Right cardiac atrium (tissue), 5 donors: ENCODE results near the gene UBASH3B. TPM values are rescaled to one million over a fixed set of nuclear protein-coding genes. Genes with fewer than 3 reads are reported as not detected.
A peak's percentile ranks its signal among the peaks of the same experiment; 100 is the strongest.

ENCODE experiments used
- ATAC-seq, 2 donors: fragments of 200-7000 bp; cut with Tn5 transposase; one replicate each; pipeline versions ENCODE4 v1.8.0 to v1.9.1; 2020; ENCODE audit warnings: moderate library complexity in 2 of 2, mild to moderate bottlenecking in 1 of 2
- DNase-seq, 3 donors: peaks; one replicate each; pipeline ENCODE4 v3.0.0-alpha.2; 2020
- H3K27ac ChIP-seq: one replicate; pipeline ENCODE4 v1.5.1; 2013; ENCODE audit warnings: mild to moderate bottlenecking, low read length, control low read depth, moderate library complexity
- H3K27me3 ChIP-seq: one replicate; pipeline ENCODE4 v1.6.1; 2013; ENCODE audit not compliant: control insufficient read depth, insufficient read depth
- H3K4me1 ChIP-seq: one replicate; pipeline ENCODE4 v1.6.1; 2013; ENCODE audit warnings: low read length; ENCODE audit not compliant: control insufficient read depth, insufficient read depth
- H3K4me3 ChIP-seq: one replicate; pipeline ENCODE4 v1.5.1; 2013; ENCODE audit warnings: low read length, control low read depth
- H3K9me3 ChIP-seq: one replicate; pipeline ENCODE4 v1.6.1; 2013; ENCODE audit warnings: low read length; ENCODE audit not compliant: control insufficient read depth
- WGBS: extraction: QIAGEN DNeasy Blood & Tissue Kit; methylation state at CpG from one replicate; pipeline ENCODE4 v1.1.7; 2013; 5-methylcytosine and 5-hydroxymethylcytosine counted together
- intact Hi-C, 4 donors: fragments of 100-400 bp; cut with DNase I; formaldehyde crosslinking; loops; one replicate each; pipeline versions ENCODE4 v1.11.0 to v1.14.0; 2022 to 2023
- polyA plus RNA-seq: library from polyadenylated mRNA; stranded (reverse); fragments of 200-250 nt; gene quantifications from one replicate; pipeline ENCODE4 v1.2.3, GENCODE V29; 2013
- total RNA-seq, 4 donors: library from RNA; stranded (reverse); fragmentation: NEBNext Ultra II Directional; extraction: Animal tissue kit (Norgen Biotek cat#: 25700); gene quantifications; one replicate each; pipeline ENCODE4 v1.2.1, GENCODE V29; 2021
- donor health status: healthy with polysubstance abuse.
- donor health status: DM: no; HTN: yes; CAD: no.
- donor health status: DM: no; HTN: no; CAD: no.
- donor health status: DM: no; HTN: yes; CAD: no; lungs with severe emphysema.
- donor health status: DM: yes; HTN: yes; CAD: no.

Gene UBASH3B
- total and polyA plus RNA-seq, 5 donors = 0.34 to 2.5 (median 1.6) TPM

DNA sequence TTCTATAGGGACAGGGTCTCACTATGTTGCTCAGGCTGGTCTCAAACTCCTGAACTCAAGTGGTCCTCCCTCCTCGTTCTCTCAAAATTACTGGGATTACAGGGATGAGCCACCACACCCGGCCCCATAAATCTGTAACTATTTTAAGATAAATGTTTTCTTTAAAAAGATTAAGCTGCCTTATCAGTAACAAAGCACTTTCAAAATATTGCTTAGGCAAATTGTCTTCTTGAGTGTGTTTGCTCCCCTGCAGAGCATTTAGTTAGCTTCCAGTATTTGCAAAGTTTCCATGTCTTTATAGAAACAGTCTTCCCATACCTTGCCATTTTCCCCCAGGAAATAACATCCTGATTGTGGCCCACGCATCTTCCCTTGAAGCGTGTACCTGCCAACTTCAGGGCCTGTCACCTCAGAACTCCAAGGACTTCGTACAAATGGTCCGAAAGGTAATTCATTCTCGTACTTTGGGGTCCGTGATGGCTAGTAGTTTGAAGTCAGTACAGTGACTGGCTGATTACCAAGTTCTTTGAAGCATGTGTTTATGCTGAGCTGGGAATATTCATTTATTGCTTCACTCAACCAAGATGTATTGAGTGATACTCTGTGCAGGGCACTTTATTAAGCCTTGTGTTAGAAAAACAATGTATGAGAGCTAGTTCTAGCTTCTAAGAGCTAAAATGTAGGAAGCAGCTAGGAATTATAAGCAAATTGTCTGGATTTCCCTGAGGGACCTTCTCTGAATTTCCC is 152.4 kb downstream of the UBASH3B start:
- peak overlapping the region; percentile 7 for H3K27ac ChIP-seq
- DNase-seq (no peak), ATAC-seq (no peak)
- WGBS = 74% methylated on average over 8 of the region's 8 CpGs
- H3K27me3 ChIP-seq = no peaks in the 10 kb centered on the region
- no peaks in the 10 kb centered on the region for H3K9me3 ChIP-seq
- H3K4me3 ChIP-seq = no peak overlapping the region
- intact Hi-C loops = no loop called here
- no peaks in the 10 kb centered on the region for H3K4me1 ChIP-seq

DNA sequence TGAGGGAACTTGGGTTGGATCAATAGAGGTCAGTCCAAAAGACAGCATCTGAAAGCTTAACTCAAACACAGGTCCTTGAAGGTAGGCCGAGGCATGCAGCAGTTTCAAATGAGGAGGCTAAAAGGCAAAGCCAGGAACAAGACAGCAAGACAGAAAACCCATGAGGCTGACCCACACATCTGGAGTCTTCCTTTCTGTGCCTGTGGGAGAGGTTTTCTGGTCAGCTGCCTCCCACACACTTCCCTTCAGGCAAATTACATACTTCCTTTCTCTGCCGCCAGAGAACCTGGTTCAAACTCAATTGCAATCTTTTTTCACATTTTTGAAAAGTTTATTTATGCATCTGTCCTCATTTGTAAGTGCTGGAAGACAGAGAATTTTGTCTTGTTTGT is 153.0 kb downstream of the UBASH3B start:
- Histone ChIP-seq H3K9me3 (no peaks in the 10 kb centered on the region), H3K4me1 (no peaks in the 10 kb centered on the region), H3K27ac (no peak overlapping the region), H3K4me3 (no peak overlapping the region), H3K27me3 (no peaks in the 10 kb centered on the region)
- ATAC-seq (peak in 1 of 2 donors; percentile 40), DNase-seq (no peak)
- 43% methylated on average over 2 of the region's 2 CpGs for WGBS
- intact Hi-C loops = no loop called here

DNA sequence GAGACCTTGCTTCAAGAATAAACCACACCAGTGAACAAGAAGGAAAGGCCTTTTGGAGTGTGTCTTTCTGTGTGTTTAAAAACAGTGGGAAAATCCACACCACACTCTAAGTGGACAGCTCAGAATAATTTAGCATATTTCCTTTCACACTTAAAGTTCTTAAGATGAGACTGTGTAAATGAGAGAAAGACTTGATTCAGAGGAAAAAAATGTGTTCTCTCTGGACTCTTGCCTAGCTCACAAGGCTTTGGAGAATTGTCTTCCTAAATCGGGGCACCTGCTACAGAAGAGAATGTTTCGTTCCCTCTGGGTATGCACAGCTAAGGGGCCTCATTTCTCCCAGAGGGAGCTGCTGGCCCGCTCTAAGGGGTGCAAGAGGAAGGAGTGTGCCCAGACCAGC is 154.3 kb downstream of the UBASH3B start:
- no peaks in the 10 kb centered on the region for H3K9me3 ChIP-seq
- ATAC-seq = no peak
- no peaks in the 10 kb centered on the region for H3K4me1 ChIP-seq
- 87% methylated on average over 3 of the region's 3 CpGs for WGBS
- DNase-seq = no peak
- H3K4me3 ChIP-seq = no peak overlapping the region
- no peak overlapping the region for H3K27ac ChIP-seq
- H3K27me3 ChIP-seq = no peaks in the 10 kb centered on the region
- intact Hi-C loops = no loop called here

DNA sequence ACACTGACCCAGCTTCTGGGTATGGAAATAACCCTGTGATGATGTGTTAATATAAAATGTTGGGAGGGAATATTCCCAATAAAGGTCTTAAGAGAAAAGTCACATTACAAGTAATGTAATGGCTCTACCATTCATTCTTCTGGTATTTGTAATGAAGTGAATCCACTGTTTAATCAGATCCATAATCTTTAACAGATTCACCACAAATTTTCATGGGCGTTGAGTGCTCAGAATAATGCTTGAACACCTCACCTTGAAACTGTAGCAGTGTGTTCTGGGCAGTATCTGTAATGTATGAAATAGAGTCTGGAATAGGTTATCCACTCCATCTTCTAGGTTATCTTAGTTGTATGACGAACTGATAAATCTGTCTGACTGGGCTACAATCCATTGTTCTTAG is 156.2 kb downstream of the UBASH3B start:
- H3K27me3 ChIP-seq = no peaks in the 10 kb centered on the region
- ATAC-seq (no peak), DNase-seq (no peak)
- H3K27ac ChIP-seq = no peak overlapping the region
- WGBS = 92% methylated on average over 2 of the region's 2 CpGs
- no peak overlapping the region for H3K4me3 ChIP-seq
- no peaks in the 10 kb centered on the region for H3K4me1 ChIP-seq
- intact Hi-C loops = no loop called here
- no peaks in the 10 kb centered on the region for H3K9me3 ChIP-seq

DNA sequence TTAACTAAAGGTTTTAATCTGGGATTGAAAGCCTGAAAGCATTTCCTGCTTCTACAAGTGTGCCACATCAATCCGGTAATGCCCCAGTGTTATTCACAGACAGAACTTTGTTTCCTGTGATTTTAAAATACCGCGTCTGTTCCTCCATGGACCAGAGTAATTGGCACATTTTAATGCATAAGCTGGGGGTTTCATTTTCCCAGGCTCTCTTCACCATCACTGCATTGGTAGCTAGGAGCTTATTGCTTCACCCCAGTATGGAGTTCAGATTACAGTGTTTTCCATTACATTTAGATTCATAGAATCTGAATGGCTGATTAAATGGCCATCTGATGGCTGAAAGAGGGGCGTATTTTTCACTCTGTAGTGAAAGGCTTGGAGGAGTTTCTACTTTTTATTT is 157.1 kb downstream of the UBASH3B start:
- 58% methylated on average over 4 of the region's 4 CpGs for WGBS
- intact Hi-C loops = no loop called here
- ATAC-seq = no peak
- Histone ChIP-seq H3K27me3 (no peaks in the 10 kb centered on the region), H3K9me3 (no peaks in the 10 kb centered on the region), H3K4me3 (no peak overlapping the region), H3K4me1 (peaks cover 1% of the 10 kb centered on the region), H3K27ac (no peak overlapping the region)
- DNase-seq = no peak

DNA sequence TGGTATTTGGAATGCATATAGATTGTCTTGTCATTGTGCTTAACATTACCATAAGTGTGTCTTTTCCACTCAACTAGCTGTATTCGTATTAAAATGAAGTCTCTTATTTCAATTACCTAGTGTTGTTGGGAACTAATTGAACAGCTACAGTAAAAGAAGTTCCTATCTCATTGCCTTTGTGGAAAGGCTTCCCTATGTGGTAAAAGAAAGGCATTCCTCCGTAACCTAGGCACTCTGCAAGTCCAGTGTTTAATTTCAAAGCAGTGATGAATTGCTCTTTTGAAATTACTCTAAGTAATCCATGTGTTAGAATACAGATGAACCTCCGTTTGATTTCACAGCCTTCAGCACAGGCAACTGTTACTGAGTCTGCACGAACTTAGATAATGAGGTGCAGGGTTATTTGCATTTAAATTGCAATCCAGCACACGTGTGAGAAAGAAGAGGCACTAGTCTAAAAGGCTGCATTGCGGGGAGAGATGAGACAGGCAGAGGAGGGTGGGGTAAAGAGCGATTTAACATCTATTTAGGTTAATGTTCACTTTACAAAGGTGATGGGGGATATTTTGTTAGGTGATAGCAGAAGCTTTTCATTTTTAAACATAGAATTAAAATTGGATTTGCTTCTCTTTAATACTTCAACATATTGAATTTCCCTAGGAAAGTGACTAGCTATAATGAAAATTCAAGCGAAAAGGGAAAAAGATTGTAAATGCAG is 157.8 kb downstream of the UBASH3B start:
- DNase-seq (no peak), ATAC-seq (no peak)
- intact Hi-C loops = no loop called here
- Histone ChIP-seq H3K27ac (no peak overlapping the region), H3K9me3 (no peaks in the 10 kb centered on the region), H3K4me3 (no peak overlapping the region), H3K4me1 (peaks cover 1% of the 10 kb centered on the region), H3K27me3 (no peaks in the 10 kb centered on the region)
- 68% methylated on average over 8 of the region's 8 CpGs for whole genome bisulfite sequencing

DNA sequence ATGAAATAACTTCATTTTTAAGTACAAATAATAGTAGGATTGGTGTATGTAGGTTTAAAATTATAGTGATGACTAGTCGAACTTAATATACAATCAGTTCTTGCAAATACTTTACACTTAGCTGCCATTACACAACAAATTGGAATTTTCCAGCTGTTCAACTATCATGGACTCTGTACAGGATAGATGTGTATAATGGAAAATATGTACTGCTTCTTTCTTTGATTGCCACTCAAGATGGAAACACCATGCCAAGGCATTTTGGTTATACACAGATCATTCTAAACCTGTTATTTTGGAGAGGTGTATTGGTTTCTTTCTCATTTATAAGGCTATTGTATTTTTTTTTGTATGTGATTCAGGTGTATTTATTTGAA is 158.4 kb downstream of the UBASH3B start:
- H3K9me3 ChIP-seq = no peaks in the 10 kb centered on the region
- no peak overlapping the region for H3K27ac ChIP-seq
- no peak for ATAC-seq
- no peak overlapping the region for H3K4me3 ChIP-seq
- no peaks in the 10 kb centered on the region for H3K27me3 ChIP-seq
- 68% methylated on average over 1 of the region's 1 CpG for WGBS
- no peak for DNase-seq
- H3K4me1 ChIP-seq = peaks cover 1% of the 10 kb centered on the region
- intact Hi-C loops = no loop called here

DNA sequence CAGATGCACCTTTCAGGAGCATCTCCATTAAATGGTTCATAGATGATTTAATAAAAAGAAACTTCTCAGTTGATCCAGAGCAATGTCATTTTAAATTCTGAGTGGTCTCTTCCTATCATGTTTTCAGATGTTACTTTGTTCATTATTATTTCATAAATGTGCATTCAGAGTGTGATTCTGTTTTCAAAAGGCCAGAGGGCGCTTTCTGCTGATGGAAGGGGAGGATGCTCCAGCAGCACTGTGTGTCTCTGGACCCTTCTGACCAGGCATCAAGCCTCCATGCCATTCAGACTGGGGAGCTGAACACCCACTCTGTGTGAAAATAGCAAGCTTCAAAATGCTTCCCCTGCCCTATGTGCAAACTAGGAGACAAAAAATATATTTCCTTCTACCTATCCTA is 158.9 kb downstream of the UBASH3B start:
- H3K27me3 ChIP-seq = no peaks in the 10 kb centered on the region
- intact Hi-C loops = no loop called here
- H3K4me3 ChIP-seq = no peak overlapping the region
- H3K9me3 ChIP-seq = no peaks in the 10 kb centered on the region
- H3K4me1 ChIP-seq = peaks cover 1% of the 10 kb centered on the region
- WGBS = 94% methylated on average over 1 of the region's 1 CpG
- no peak for ATAC-seq
- no peak overlapping the region for H3K27ac ChIP-seq
- DNase-seq = no peak

DNA sequence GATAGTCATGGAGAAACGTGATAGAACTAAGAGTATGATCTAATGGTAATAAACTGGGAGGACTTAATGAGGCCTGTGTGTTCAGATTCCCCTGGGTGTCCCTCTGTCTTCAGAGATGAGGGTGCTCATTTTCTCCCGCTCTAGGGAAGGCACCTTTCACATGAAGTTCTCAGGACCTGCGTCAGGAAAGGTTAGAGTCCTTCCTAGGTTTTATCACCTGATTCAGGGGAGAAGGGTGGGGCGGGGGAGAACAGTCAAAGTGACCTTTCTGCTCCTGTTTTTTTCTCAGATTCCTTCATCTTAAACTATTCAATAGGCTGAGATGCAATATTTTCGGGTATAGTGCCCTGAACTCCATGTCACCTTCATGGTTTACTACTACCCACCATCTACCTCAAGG is 160.4 kb downstream of the UBASH3B start:
- peaks cover 1% of the 10 kb centered on the region for H3K4me1 ChIP-seq
- no peak overlapping the region for H3K27ac ChIP-seq
- no peak for DNase-seq
- no peak overlapping the region for H3K4me3 ChIP-seq
- ATAC-seq = no peak
- whole genome bisulfite sequencing = 82% methylated on average over 5 of the region's 5 CpGs
- intact Hi-C loops = no loop called here
- no peaks in the 10 kb centered on the region for H3K27me3 ChIP-seq
- H3K9me3 ChIP-seq = no peaks in the 10 kb centered on the region

DNA sequence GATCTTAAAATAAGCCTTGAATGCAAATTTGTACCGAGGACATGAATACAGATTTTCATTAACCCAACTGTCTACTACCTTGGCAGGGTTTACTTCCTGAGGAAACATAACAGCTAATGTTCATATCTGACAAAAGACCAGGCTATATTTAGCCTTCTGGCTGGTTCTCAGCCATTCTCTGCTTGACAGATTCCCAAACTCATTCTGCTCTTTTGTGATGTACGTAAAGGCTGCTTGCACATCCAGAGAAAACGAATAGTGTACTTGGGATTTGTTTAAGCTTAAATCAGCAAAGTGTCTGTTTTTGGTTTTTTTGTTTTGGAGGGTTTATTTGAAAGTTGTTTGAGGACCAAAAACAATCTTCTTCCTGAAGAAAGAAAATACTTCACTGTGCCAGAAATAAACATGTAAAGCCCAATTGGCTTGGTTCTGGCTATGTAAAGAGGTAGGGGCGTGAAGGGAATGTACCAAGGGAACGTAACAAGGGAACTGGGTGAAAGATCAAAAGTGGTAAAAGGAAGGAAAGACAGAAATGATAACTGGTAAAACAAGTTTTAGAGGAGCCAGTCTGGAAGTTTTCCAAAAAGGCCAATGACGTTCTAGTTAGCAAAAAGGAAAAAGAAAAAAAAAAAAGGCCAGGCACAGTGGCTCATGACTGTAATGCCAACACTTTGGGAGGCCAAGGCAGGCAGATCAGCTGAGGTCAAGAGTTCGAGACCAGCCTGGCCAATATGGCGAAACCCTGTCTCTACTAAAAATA is 161.4 kb downstream of the UBASH3B start:
- DNase-seq (no peak), ATAC-seq (no peak)
- H3K4me3 ChIP-seq = no peak overlapping the region
- no peaks in the 10 kb centered on the region for H3K9me3 ChIP-seq
- intact Hi-C loops = no loop called here
- H3K27ac ChIP-seq = no peak overlapping the region
- 42% methylated on average over 8 of the region's 8 CpGs for WGBS
- no peaks in the 10 kb centered on the region for H3K27me3 ChIP-seq
- peaks cover 1% of the 10 kb centered on the region for H3K4me1 ChIP-seq

DNA sequence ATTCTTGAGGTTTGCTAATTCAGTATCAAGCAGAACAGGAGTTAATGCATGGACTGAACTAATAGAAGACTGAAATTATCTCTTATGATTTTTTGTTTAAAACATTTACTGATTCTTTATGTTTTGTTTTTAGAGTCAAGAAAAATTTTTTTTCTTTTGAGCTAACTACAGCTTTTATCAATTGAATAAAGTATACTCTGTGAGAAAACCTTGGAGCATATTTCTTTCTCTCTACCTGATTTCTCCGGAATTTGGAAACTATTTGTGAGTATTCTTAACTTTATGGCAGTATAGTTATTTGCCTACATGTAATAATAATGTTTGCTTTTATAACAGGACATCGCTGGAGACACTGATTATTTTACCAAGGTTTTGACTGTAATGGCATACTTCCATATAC is 164.6 kb downstream of the UBASH3B start:
- H3K27me3 ChIP-seq = no peaks in the 10 kb centered on the region
- no peak for DNase-seq
- H3K27ac ChIP-seq = no peak overlapping the region
- no peaks in the 10 kb centered on the region for H3K9me3 ChIP-seq
- no peak overlapping the region for H3K4me3 ChIP-seq
- intact Hi-C loops = no loop called here
- ATAC-seq = no peak
- H3K4me1 ChIP-seq = peaks cover 1% of the 10 kb centered on the region
- WGBS = 71% methylated on average over 2 of the region's 2 CpGs
